Activated naive CD8-positive, alpha-beta T cell treated with anti-CD3 and anti-CD28 coated beads, Interleukin-2, amount 50 U/mL, for 16 hours (primary cell): ENCODE measurements around the gene KCNK6.
A peak's percentile ranks its signal among the peaks of the same experiment; 100 is the strongest.
"Not testable (repeated sequence)": the region's sequence is repeated elsewhere in the genome, so short reads cannot be mapped to it uniquely, and the experiment has no call there.

Experiments used
- DNase-seq: peaks from one replicate; pipeline ENCODE4 v3.0.0-alpha.2; 2020; ENCODE audit warnings: low read depth, low spot score

The KCNK6 gene

GRCh38 chr19:38323291-38323690 is 3.6 kb downstream of the KCNK6 start:
- DNase-seq, result no peak

DNA sequence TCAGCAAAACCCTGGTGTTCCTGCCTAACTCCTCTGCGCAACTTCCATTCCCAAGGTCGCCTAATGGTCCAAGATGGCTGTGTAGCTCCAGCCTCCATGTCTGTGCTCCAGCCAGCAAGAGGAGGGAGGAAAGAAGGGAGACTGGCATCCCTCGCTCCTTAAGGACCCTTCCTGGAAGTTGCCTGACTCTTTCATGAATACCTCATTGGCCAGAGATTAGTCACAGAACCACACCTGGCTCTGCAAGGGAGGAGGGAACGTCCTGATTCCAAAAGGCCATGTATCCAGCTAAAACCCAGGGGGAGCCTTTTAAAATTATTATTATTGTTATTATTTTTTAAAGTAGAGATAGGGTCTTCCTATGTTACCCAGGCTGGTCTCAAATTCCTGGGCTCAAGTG is 4.8 kb downstream of the KCNK6 start:
- DNase-seq, result no peak

GRCh38 chr19:38326591-38326990 is 6.9 kb downstream of the KCNK6 start:
- no peak for DNase-seq

DNA sequence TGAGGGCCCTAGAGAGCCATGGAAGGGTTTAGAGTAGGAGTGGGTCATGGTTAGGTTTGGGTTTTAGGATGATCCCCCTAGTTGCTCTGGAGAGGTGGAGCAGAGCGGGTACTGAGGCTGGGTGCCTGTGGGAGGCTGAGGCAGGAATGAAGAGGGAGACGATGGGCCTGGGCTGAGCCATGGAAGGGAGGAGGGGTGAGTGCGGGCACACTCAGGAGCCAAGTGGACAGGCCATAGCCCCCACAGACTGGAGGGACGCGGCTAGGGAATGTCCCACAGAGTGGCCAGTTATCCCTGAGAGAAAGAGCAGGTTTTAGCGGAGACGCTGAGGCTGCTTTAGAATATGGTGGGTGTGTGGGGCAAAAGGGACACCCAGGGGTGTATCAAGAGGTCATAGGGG is 10.0 kb downstream of the KCNK6 start:
- DNase-seq, result no peak

GRCh38 chr19:38331728-38332127 is 12.1 kb downstream of the KCNK6 start:
- no peak for DNase-seq

- DNase-seq, result no peak
These were observed 13.6 kb downstream of the KCNK6 start for GRCh38 chr19:38333245-38333644.

GRCh38 chr19:38335949-38336637 is 16.4 kb downstream of the KCNK6 start:
- peak; percentile 87 for DNase-seq

GRCh38 chr19:38336638-38337359 is 17.2 kb downstream of the KCNK6 start:
- DNase-seq, result peak; percentile 87

GRCh38 chr19:38337360-38337653 is 17.7 kb downstream of the KCNK6 start:
- no peak for DNase-seq

DNA sequence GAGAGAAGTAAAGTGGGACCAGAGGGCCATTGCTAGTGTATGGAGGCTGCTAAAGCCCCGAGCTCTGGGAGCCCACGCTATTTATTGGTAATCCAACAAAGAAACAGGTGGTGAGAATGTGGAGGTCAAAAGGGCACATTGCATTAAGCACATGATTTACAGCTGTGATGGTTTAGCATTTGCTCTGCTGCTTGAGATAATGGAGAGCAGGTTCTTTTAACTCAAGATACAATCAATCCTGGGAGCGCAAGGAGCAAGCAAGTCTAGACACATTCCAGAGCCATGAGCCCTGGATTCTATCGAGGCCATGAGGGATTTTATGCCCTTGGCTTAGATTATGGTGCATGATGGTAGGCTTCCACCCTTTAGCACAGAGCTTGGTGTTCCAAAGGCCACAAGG is 19.4 kb downstream of the KCNK6 start:
- DNase-seq, result not testable (repeated sequence)

DNA sequence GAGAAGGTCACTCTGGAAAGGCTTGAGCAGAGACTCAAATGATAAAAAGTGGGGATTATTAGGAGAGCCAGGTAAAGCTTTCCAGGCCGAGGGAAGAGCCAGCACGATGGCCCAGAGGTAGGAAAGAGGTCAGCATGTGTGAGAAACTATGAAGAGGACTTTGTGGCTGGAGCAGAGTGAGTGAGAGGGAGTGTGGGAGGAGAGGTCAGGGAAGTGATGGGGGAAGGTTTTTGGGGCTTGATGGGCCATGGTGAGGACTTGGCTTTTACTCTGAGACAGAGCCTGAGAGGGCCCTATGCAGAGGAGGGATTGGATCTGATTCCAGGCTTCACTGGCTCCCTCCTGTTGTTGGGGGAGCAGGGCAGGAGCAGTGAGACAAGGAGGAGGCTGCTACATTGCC is 21.3 kb downstream of the KCNK6 start:
- no peak for DNase-seq

DNA sequence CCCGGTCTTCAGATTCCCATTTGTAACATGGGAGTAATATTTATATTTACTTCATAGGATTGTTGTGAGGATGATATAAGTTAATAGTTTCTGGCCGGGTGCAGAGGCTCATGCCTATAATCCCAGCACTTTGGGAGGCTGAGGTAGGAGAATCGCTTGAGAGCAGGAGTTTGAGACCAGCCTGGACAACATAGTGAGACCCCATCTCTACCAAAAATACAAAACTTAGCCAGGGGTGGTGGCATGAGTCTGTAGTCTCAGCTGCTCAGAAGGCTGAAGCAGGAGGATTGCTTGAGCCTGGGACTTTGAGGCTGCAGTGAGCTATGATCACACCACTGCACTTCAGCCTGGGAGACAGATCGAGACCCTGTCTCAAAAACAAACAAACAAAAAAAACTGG is 27.2 kb downstream of the KCNK6 start:
- no peak for DNase-seq

GRCh38 chr19:38350883-38351282 is 31.2 kb downstream of the KCNK6 start:
- DNase-seq, result no peak

- DNase-seq, result no peak
These were observed 32.3 kb downstream of the KCNK6 start for GRCh38 chr19:38351865-38352395.

DNA sequence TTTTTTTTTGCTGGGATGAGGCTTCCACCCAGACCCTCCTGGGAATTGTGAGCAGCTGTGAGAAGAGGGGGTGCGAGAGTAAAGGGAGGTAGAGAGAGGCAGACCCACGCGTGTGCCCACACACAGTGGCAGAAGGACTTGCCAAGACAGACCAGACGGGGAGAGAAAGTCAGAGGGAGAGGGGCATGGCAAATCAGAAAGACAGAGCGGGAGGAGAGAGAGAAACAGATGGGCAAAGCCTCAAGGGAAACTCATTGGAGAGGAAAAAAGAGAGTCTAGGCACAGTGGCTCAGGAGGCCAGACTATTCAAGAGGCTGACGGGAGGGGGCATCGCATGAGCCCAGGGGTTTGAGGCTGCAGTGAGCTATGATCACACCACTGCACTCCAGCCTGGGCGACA is 33.0 kb downstream of the KCNK6 start:
- no peak for DNase-seq

DNA sequence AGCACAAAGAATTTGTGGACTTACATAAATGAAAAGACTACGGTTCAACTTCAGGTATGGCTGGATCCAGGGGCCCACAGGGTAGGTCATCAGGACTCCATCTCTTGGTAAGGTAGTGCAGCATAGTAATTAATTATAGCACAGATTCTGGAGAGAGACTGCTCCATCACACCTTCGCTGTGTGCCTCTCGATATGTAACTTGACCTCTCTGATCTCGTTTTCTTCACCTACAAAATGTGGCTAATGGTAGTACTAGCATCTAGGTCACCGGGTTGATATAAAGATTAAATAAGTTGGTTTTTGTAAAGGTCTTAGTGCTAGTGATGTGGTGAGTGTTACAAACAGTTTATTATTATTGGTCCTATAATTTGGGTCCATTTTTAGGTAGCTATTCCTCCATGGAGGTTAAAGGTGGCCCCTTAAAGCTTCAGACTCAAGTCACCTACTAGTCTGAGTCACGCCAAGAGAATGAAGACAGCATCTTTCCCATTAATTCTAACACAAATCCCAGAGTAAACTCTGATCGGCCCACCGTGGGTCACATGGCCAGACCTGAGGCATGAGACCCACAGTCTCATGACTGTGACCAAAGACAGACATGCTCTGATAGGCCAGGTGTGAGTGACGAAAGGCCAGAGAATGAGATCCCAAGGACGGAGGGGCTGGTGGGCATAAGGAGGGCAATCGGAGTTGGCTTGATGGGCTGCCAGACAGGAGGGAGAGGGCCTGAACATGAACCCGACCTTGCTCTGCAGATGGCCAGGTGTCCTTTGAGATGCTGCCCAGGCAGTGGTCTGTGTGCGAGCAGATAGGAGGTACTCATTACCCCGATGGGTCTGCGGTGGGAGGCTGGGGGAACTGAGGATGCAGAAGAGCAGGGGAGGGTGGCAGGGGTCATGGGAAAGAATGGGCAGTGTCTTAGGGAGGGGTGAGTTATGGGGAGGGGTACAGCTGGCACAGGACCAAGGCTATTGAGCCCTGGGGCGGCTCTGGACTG is 36.4 kb downstream of the KCNK6 start:
- DNase-seq, result no peak

GRCh38 chr19:38358071-38358470 is 38.4 kb downstream of the KCNK6 start:
- no peak for DNase-seq

DNA sequence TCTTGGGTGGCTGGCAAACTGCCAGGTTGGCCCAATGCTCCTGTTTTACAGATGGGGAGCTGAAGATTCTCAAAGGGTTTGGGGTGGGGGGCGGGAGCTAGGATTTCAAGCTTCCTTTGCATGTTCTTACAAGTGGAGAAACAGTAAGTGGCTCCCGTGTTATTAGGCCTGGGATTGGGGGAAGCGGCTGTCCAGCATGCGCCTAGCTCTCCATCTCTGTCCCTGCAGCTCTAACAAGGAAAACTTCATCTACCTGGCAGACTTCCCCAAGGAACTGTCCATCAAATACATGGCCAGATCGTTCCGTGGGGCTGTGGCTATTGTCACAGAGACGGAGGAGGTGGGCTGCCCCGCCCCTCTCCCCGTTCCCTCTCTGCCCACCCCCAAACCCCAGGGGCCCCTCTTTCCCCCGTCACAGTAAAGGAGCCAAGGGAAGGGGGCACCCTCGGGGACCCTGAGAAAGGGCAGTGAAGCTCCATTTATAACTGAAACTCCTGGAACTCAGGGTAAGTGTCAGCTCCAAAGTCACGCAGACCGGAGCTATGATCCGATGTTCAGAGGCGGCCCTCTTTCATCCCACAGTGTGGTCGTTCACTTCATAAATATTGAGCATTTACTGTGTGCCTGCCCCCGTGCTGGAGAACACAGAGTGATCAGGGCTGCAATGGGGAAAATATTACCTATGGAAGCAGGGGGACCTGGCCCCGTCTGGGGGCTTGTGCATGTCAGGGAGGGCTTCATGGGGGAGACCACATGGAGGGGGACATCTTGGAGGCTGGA is 39.8 kb downstream of the KCNK6 start:
- DNase-seq, result no peak

DNA sequence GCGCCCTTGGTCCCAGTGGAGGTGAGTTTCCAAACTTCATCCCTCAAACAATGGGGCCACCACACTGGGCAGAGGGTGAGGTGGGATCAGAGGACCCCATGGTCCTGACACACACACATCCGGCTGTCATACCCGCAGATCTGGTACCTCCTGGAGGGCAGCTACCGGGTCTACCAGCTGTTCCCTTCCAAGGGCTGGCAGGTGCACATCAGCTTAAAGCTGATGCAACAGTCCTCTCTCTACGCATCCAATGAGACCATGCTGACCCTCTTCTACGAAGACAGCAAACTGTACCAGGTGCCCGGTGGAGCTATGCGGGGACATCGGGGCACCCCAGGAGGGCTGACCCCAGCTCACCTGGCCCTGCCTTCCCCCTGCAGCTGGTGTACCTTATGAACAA is 40.7 kb downstream of the KCNK6 start:
- DNase-seq, result no peak

DNA sequence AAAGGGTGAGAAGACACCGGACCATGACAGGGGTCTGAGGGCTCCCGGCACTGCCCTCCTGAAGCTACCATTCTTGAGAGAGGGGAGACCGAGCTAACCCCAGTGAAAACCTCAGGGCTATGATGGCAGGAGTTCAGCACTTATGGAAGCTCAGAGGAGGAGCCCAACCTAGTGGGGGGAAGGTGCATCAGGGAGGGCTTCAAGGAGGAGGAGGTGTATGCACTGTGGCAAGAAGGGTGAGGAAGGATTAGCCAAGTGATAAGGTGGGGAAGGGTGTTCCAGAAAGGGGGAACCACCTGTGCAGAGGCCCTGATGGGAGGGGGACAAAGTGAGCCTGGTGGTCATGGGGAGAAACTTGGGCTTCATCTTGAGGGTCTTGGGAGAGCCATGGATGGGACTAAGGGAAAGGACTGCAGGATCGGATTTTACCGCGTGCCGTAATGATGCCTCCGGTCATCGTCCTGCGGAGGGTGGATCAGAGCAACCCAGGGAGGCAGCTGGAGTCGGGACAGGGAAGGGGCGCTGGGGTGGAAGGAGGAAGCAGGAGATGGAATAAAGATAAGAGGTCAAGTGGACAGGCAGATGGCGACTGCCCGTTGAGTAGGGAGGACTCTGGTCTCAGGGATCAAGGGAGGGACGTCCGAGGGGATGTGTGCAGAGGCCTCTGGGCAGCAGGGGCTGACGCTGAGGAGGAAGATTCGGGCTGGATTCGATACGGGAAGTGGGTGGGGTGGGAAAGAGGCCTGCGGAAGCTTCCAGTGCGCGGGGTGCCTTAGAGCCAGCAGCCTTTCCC is 41.4 kb downstream of the KCNK6 start:
- DNase-seq, result no peak
